Ovary (tissue), 3 donors: ENCODE measurements around the gene TLX2.
"Not testable (repeated sequence)": the region's sequence is repeated elsewhere in the genome, so short reads cannot be mapped to it uniquely, and the experiment has no call there.

Source experiments
- CTCF ChIP-seq, 3 donors: fragments of 450-650 bp in 2 of 3; fragments of 200-600 bp in 1 of 3; IDR thresholded peaks; one replicate each; pipeline versions ENCODE4 v1.5.1 to v1.8.0; 2016 to 2022; ENCODE audit warnings: antibody characterized with exemption in 3 of 3, mild to moderate bottlenecking in 1 of 3
- EP300 ChIP-seq: sonication (generic); formaldehyde crosslinking; IDR thresholded peaks from one replicate; pipeline ENCODE4 v1.6.1; 2017; ENCODE audit warnings: antibody characterized with exemption
- donor health status: DM: no; HTN: no; CAD: no.

GRCh38 chr2:74561022-74561421 is 46.8 kb downstream of the TLX2 start:
- not testable (repeated sequence) for TF ChIP-seq CTCF (IDR thresholded peaks at IDR 0.05); EP300
